ENCODE results near the gene NR6A1.

The NR6A1 gene

GRCh38 chr9:124795881-124796431 lies 24.8 kb upstream of the NR6A1 start:
- DNase-seq (ENCODE audit: low read depth) = no peak

- no peak for DNase-seq (ENCODE audit: low read depth)
These were observed 23.9 kb upstream of the NR6A1 start for GRCh38 chr9:124794902-124795491.

- DNase-seq (ENCODE audit: low read depth) = no peak
These were observed 22.0 kb upstream of the NR6A1 start for GRCh38 chr9:124793015-124793541.

- no peak for DNase-seq (ENCODE audit: low read depth)
These were observed 21.3 kb upstream of the NR6A1 start for GRCh38 chr9:124792257-124793014.

- no peak for DNase-seq (ENCODE audit: low read depth)
These were observed 19.8 kb upstream of the NR6A1 start for GRCh38 chr9:124790801-124791505.

GRCh38 chr9:124790301-124790700 lies 19.2 kb upstream of the NR6A1 start:
- DNase-seq (ENCODE audit: low read depth) = no peak

GRCh38 chr9:124789531-124789930 lies 18.4 kb upstream of the NR6A1 start:
- DNase-seq (ENCODE audit: low read depth) = no peak

GRCh38 chr9:124788542-124789217 lies 17.6 kb upstream of the NR6A1 start:
- no peak for DNase-seq (ENCODE audit: low read depth)

GRCh38 chr9:124786881-124787573 lies 15.9 kb upstream of the NR6A1 start:
- DNase-seq (ENCODE audit: low read depth) = no peak

GRCh38 chr9:124784509-124784908 lies 13.4 kb upstream of the NR6A1 start:
- DNase-seq (ENCODE audit: low read depth) = no peak

- DNase-seq (ENCODE audit: low read depth) = no peak
These were observed 12.7 kb upstream of the NR6A1 start for GRCh38 chr9:124783830-124784229.

GRCh38 chr9:124782661-124783574 lies 11.8 kb upstream of the NR6A1 start:
- no peak for DNase-seq (ENCODE audit: low read depth)

- DNase-seq (ENCODE audit: low read depth) = no peak
These were observed 11.0 kb upstream of the NR6A1 start for GRCh38 chr9:124781967-124782660.

GRCh38 chr9:124780757-124781151 lies 9.6 kb upstream of the NR6A1 start:
- DNase-seq (ENCODE audit: low read depth) = no peak

GRCh38 chr9:124780060-124780756 lies 9.1 kb upstream of the NR6A1 start:
- no peak for DNase-seq (ENCODE audit: low read depth)

GRCh38 chr9:124779368-124780059 lies 8.4 kb upstream of the NR6A1 start:
- no peak for DNase-seq (ENCODE audit: low read depth)

GRCh38 chr9:124778575-124779367 lies 7.7 kb upstream of the NR6A1 start:
- no peak for DNase-seq (ENCODE audit: low read depth)
